A673 (cell line): ENCODE results near the gene HS3ST3B1. TPM values are rescaled to one million over a fixed set of nuclear protein-coding genes. Genes with fewer than 3 reads are reported as not detected.

Experiments used
- BruUV-seq: library from RNA; stranded (reverse); fragments of 400-500 nt; replicated peaks from 2 replicates; lab custom pipeline; 2021; lab: Mats Ljungman, UMichigan
- CTCF ChIA-PET: fragments of 300-600 bp; sonication (Branson Sonifier 250); formaldehyde crosslinking; loops from one replicate; lab custom pipeline; 2022; ENCODE audit warnings: antibody characterized with exemption; lab: Charles Lee
- POLR2A ChIA-PET: fragments of 300-600 bp; sonication (Branson Sonifier 250); formaldehyde crosslinking; loops from one replicate; lab custom pipeline; 2022; ENCODE audit warnings: antibody characterized with exemption; ENCODE audit not compliant: low non-redundant PET; lab: Charles Lee
- DNase-seq: peaks from one replicate; pipeline ENCODE4 v3.0.0-alpha.2; 2015; ENCODE audit warnings: low spot score
- H3K27ac ChIP-seq: fragments of 200-600 bp; sonication (generic); 2 replicates; pipeline ENCODE4 v1.5.1; 2016; ENCODE audit warnings: mixed run types, low read depth, mild to moderate bottlenecking, mixed read lengths, antibody characterized with exemption, low read length; ENCODE audit not compliant: poor library complexity, severe bottlenecking
- H3K27me3 ChIP-seq: fragments of 200-600 bp; sonication (generic); replicated peaks from 2 replicates; pipeline ENCODE4 v1.6.1; 2017; ENCODE audit warnings: mixed run types, low read depth, mild to moderate bottlenecking, mixed read lengths, antibody characterized with exemption, low read length; ENCODE audit not compliant: insufficient read depth, poor library complexity
- H3K36me3 ChIP-seq: fragments of 200-600 bp; sonication (generic); 2 replicates; pipeline ENCODE4 v1.6.1; 2016; ENCODE audit warnings: mixed run types, mild to moderate bottlenecking, mixed read lengths, antibody characterized with exemption, low read length; ENCODE audit not compliant: insufficient read depth, poor library complexity, severe bottlenecking
- H3K4me1 ChIP-seq: fragments of 200-600 bp; sonication (generic); 2 replicates; pipeline ENCODE4 v1.6.1; 2017; ENCODE audit warnings: mixed run types, mild to moderate bottlenecking, mixed read lengths, antibody characterized with exemption, low read length; ENCODE audit not compliant: insufficient read depth, poor library complexity, severe bottlenecking
- H3K4me3 ChIP-seq: fragments of 200-600 bp; sonication (generic); 2 replicates; pipeline ENCODE4 v1.5.1; 2016; ENCODE audit warnings: low read depth, mixed run types, mild to moderate bottlenecking, mixed read lengths, low read length; ENCODE audit not compliant: poor library complexity, severe bottlenecking
- H3K9me3 ChIP-seq: fragments of 200-600 bp; sonication (generic); 2 replicates; pipeline ENCODE4 v1.6.1; 2016; ENCODE audit warnings: mixed run types, low read depth, mild to moderate bottlenecking, mixed read lengths, antibody characterized with exemption, low read length; ENCODE audit not compliant: poor library complexity, severe bottlenecking
- EZH2 ChIP-seq: fragments of 200-600 bp; sonication (generic); IDR thresholded peaks from 2 replicates; pipeline ENCODE4 v1.6.1; 2017; ENCODE audit warnings: borderline replicate concordance, low read depth, mild to moderate bottlenecking, mixed read lengths, antibody characterized with exemption, low read length; ENCODE audit not compliant: poor library complexity, severe bottlenecking
- intact Hi-C: fragments of 100-400 bp; cut with micrococcal nuclease; formaldehyde crosslinking; loops from one replicate; pipeline ENCODE4 v1.10.0; 2022; ENCODE audit not compliant: unreplicated experiment
- total RNA-seq: library from RNA; stranded (reverse); gene quantifications from 2 replicates; pipeline ENCODE4 v1.2.3, GENCODE V29; 2021
- TF ChIP-seq, protein P1 (sequence below): fragments of 300-800, 200-600 bp; sonication (generic); conservative IDR thresholded peaks from 2 replicates; pipeline ENCODE4 v1.5.1; 2017; ENCODE audit warnings: low read depth, mild to moderate bottlenecking, antibody characterized with exemption, low read length, moderate library complexity, mixed read lengths

The HS3ST3B1 gene
- total RNA-seq, 1 experiment from 2014 or later: not detected

DNA sequence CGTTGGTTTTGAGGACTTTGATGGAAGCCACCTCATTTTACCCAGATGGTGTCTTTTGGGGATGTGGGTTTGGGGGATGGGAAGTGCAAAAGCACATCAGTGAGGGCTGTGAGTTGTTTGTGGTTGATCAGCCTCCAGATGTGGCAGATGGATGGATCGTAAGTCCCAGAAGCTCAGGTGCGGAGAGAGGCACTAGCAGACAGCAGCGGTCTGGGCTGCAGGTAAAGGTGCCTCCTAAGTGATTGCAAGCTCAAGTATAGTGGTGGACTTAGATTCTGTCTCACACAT lies 18.0 kb downstream of the HS3ST3B1 start:
- no peak for DNase-seq
- Histone ChIP-seq H3K9me3 (no peaks in the 10 kb centered on the region), H3K27ac (no peak overlapping the region), H3K36me3 (no peaks in the 10 kb centered on the region), H3K4me3 (no peak overlapping the region), H3K4me1 (no peaks in the 10 kb centered on the region), H3K27me3 (peaks cover 31% of the 10 kb centered on the region)
- no TSS peak for BruUV-seq
- TF ChIP-seq EZH2: no peak
- TF ChIP-seq, protein P1, sequence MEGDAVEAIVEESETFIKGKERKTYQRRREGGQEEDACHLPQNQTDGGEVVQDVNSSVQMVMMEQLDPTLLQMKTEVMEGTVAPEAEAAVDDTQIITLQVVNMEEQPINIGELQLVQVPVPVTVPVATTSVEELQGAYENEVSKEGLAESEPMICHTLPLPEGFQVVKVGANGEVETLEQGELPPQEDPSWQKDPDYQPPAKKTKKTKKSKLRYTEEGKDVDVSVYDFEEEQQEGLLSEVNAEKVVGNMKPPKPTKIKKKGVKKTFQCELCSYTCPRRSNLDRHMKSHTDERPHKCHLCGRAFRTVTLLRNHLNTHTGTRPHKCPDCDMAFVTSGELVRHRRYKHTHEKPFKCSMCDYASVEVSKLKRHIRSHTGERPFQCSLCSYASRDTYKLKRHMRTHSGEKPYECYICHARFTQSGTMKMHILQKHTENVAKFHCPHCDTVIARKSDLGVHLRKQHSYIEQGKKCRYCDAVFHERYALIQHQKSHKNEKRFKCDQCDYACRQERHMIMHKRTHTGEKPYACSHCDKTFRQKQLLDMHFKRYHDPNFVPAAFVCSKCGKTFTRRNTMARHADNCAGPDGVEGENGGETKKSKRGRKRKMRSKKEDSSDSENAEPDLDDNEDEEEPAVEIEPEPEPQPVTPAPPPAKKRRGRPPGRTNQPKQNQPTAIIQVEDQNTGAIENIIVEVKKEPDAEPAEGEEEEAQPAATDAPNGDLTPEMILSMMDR: no peak
- intact Hi-C loops: no loop called here
- ChIA-PET CTCF (no interaction called here), POLR2A (no interaction called here)

DNA sequence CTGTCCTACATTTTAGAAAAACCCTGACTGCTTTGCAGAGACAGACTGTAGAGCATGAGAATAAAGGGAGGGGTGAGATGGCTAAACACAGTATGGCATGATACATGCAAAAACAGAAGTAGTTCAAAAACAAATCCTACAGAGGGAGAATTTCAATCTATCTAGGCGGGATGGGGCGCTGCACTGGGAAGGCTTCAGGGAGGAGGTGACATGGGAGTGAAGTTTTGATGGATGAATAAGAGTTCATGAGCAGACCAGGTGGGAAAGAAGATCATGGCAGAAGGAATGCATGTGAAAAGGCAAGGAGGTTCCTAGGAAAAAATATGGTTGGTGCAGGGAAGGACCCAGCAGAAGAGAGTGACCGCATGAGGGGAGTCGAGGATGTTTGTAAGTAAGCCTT lies 19.2 kb downstream of the HS3ST3B1 start:
- ChIA-PET CTCF (no interaction called here), POLR2A (no interaction called here)
- no peaks in the 10 kb centered on the region for H3K36me3 ChIP-seq
- TF ChIP-seq, protein P1: no peak
- no peak for TF ChIP-seq EZH2
- H3K4me3 ChIP-seq: no peak overlapping the region
- no peaks in the 10 kb centered on the region for H3K4me1 ChIP-seq
- peaks cover 27% of the 10 kb centered on the region for H3K27me3 ChIP-seq
- intact Hi-C loops: no loop called here
- no peaks in the 10 kb centered on the region for H3K9me3 ChIP-seq
- no TSS peak for BruUV-seq
- no peak for DNase-seq
- H3K27ac ChIP-seq: no peak overlapping the region

DNA sequence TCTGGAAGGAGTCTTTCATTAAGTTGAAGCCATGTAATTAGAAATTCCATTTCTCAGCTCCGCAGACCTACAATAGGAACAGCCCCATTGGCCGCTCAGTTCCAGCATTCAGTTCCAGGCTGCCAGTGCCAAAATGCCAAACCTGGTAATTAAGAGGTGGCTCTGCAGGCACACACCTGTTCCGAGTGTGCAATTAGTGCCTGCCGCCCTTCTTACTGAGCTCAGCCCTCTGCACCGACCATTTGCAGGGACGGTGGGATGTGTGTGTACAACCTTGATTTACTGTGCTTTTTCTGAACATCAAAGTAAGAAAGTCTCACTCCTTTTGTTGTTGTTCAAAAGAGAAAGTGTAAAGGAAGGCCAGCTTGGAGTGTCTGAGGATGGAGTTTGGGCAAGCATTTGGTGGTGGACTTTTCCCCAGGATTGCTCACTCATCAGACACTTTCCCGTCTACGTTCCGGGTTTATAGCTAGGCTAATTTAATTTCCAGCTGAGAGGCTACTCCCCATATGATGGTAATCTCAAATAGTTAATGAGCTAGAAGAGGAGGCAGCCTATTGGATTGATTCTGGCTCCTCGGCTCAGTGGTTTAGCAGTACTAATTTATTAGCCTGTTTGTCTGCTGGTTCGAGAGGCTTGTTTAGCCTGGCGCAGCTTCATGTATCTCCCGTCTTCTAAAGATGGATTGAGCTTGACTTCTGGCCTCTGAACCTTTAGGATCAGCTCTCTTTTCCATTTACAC lies 20.0 kb downstream of the HS3ST3B1 start:
- CTCF ChIA-PET: no interaction called here
- H3K36me3 ChIP-seq: no peaks in the 10 kb centered on the region
- H3K4me1 ChIP-seq: no peaks in the 10 kb centered on the region
- H3K27ac ChIP-seq: no peak overlapping the region
- no peak overlapping the region for H3K4me3 ChIP-seq
- intact Hi-C loops: no loop called here
- peaks cover 25% of the 10 kb centered on the region for H3K27me3 ChIP-seq
- no peaks in the 10 kb centered on the region for H3K9me3 ChIP-seq
- DNase-seq: no peak
- BruUV-seq: no TSS peak
- POLR2A ChIA-PET: no interaction called here
- no peak for TF ChIP-seq EZH2
- TF ChIP-seq, protein P1: no peak
